Activated T-helper 2 cell treated with anti-CD3 and anti-CD28 coated beads, Interferon-gamma antibody, Interleukin-2, Interleukin-4, amounts not matched to agents 10 μg/mL and 5 μg/mL and 100 μg/mL, durations not matched to agents 14 hours and 24 hours and 36 hours (primary cell): ENCODE data around the gene SLC6A13. TPM values are rescaled to one million over a fixed set of nuclear protein-coding genes. Genes with fewer than 3 reads are reported as not detected.
A peak's percentile ranks its signal among the peaks of the same experiment; 100 is the strongest.
"Not testable (repeated sequence)": the region's sequence is repeated elsewhere in the genome, so short reads cannot be mapped to it uniquely, and the experiment has no call there.

ENCODE experiments used
- DNase-seq: peaks from one replicate; pipeline ENCODE4 v3.0.0; 2021; ENCODE audit warnings: low spot score
- H3K27ac Mint-ChIP-seq: one replicate; pipeline ENCODE4 v1.8.0; 2021; ENCODE audit warnings: mixed read lengths
- H3K27me3 Mint-ChIP-seq: one replicate; pipeline ENCODE4 v1.8.0; 2021; ENCODE audit warnings: low read depth, mixed read lengths
- H3K36me3 Mint-ChIP-seq: one replicate; pipeline ENCODE4 v1.8.0; 2021; ENCODE audit warnings: low read depth, mixed read lengths
- H3K4me1 Mint-ChIP-seq: one replicate; pipeline ENCODE4 v1.8.0; 2021; ENCODE audit warnings: low read depth, mixed read lengths
- H3K4me3 Mint-ChIP-seq: one replicate; pipeline ENCODE4 v1.8.0; 2021; ENCODE audit warnings: low read depth, mild to moderate bottlenecking, moderate library complexity, mixed read lengths
- H3K9me3 Mint-ChIP-seq: one replicate; pipeline ENCODE4 v1.8.0; 2021; ENCODE audit warnings: mixed read lengths
- intact Hi-C: fragments of 100-400 bp; cut with micrococcal nuclease; formaldehyde crosslinking; loops from one replicate; pipeline ENCODE4 v1.15.1; 2023
- total RNA-seq: library from RNA; stranded (reverse); gene quantifications from 2 replicates; pipeline ENCODE4 v1.2.3, GENCODE V29; 2022

The SLC6A13 gene
- total RNA-seq, 1 donor from 2014 or later: 0.21 TPM

DNA sequence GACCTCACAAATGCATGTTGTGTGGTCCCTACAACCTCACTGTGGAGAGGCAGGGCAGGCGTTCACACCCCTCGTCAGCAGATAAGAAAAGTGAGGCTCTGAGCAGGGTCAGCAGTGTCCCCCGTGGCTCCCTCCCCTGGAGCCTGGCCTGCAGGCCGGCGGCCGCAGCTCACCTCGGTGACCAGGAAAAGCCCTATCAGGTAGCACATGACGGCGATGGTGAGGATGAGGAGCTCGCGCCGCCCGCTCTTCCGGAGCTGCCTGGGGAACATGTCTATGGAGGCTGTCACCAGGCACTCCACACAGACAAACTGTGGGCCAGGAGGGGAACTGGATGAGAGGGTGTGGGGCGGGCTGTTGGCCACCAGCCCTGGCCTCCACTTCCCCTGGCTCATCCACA lies 66.7 kb downstream of the SLC6A13 start:
- H3K36me3 Mint-ChIP-seq: no peaks in the 10 kb centered on the region
- DNase-seq: no peak
- H3K9me3 Mint-ChIP-seq: peaks cover 4% of the 10 kb centered on the region
- no peak overlapping the region for H3K27ac Mint-ChIP-seq
- H3K27me3 Mint-ChIP-seq: peaks cover 1% of the 10 kb centered on the region
- H3K4me3 Mint-ChIP-seq: no peak overlapping the region
- intact Hi-C loops: no loop called here
- H3K4me1 Mint-ChIP-seq: no peaks in the 10 kb centered on the region

DNA sequence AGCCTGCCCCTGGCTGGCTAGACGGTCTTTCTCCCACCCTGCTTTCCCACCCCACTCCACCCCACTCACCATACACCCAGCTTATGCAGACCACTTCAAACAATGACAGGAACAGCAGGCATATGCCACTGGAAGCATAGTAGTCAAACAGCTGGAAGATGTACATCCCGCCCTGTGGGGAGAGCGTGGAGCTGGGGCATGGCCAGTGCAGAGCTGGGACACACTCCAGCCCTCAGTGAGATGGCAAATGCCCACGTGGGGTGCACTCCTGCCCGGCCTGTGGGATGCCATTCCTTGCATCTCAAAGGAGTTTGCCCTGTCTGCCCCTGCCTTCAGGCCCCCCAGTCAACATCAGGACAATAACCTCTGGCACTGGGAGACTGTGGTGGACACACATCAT lies 67.5 kb downstream of the SLC6A13 start:
- Mint-ChIP-seq H3K27me3 (no peaks in the 10 kb centered on the region), H3K4me3 (no peak overlapping the region), H3K36me3 (no peaks in the 10 kb centered on the region), H3K9me3 (peaks cover 4% of the 10 kb centered on the region), H3K4me1 (no peaks in the 10 kb centered on the region), H3K27ac (no peak overlapping the region)
- DNase-seq: no peak
- intact Hi-C loops: no loop called here

DNA sequence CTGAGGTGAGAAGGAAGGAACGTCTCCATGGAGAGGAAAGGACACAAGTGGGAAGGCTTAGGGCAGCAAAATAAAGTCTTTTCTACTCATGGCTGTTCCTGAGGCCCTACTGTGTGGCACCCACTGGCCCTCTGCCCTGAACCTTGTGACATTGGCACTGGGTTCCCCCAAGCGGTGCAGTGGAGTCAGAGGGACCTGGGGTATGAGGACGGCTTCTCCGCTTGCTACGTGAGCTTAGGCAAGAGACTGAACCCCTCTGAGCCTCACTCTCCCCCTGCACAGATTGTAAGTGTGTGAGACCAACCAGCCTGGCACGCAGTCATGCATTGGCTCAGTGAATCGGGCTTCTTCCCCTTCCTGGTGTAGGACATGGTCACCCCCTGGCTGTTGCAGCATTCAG lies 68.4 kb downstream of the SLC6A13 start:
- H3K27me3 Mint-ChIP-seq: no peaks in the 10 kb centered on the region
- H3K27ac Mint-ChIP-seq: no peak overlapping the region
- intact Hi-C loops: no loop called here
- no peaks in the 10 kb centered on the region for H3K4me1 Mint-ChIP-seq
- H3K4me3 Mint-ChIP-seq: no peak overlapping the region
- H3K36me3 Mint-ChIP-seq: no peaks in the 10 kb centered on the region
- DNase-seq: no peak
- H3K9me3 Mint-ChIP-seq: peaks cover 4% of the 10 kb centered on the region

DNA sequence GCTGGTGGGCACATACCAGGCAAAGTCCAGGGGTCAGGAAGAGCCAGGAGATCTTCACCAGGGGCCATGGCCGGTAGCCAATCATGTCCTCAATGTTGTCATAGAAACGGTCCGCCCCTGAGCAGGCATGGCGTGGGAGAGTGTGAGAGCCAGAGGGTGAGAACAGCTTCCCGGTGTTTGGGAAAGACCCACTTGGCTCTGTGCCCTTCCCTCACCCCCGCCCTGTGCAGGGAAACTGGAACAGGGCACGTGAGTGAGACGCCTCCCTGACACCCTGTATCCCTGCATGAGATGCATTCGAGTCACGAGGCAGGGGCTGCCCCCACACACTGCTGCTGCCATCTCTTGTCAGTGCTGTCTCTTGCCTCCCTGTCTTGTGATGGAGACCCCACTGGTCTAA lies 69.4 kb downstream of the SLC6A13 start:
- H3K36me3 Mint-ChIP-seq: no peaks in the 10 kb centered on the region
- H3K27me3 Mint-ChIP-seq: no peaks in the 10 kb centered on the region
- no peak for DNase-seq
- no peaks in the 10 kb centered on the region for H3K4me1 Mint-ChIP-seq
- H3K9me3 Mint-ChIP-seq: peaks cover 4% of the 10 kb centered on the region
- intact Hi-C loops: no loop called here
- H3K27ac Mint-ChIP-seq: no peak overlapping the region
- no peak overlapping the region for H3K4me3 Mint-ChIP-seq

DNA sequence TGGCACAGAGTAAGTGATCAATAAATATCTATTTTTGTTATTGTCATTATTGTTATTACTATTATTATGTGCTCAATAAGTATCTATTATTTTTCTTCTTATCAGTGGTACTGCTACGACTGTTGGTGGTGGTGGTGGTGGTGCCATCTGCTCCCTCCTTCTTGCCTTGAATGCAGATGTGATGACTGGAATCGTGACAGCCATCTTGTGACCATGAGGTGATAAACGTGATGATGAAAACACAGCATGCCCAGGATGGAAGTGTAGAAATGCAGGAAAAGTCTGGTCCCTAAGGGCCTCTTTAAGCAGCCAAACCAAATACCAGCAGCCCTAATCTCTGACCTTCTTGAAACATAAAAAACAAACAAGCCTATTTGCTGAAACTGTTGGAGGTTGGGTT lies 71.1 kb downstream of the SLC6A13 start:
- no peaks in the 10 kb centered on the region for H3K27me3 Mint-ChIP-seq
- H3K4me3 Mint-ChIP-seq: no peak overlapping the region
- intact Hi-C loops: no loop called here
- no peak overlapping the region for H3K27ac Mint-ChIP-seq
- H3K4me1 Mint-ChIP-seq: no peaks in the 10 kb centered on the region
- DNase-seq: no peak
- no peaks in the 10 kb centered on the region for H3K36me3 Mint-ChIP-seq
- H3K9me3 Mint-ChIP-seq: no peaks in the 10 kb centered on the region

DNA sequence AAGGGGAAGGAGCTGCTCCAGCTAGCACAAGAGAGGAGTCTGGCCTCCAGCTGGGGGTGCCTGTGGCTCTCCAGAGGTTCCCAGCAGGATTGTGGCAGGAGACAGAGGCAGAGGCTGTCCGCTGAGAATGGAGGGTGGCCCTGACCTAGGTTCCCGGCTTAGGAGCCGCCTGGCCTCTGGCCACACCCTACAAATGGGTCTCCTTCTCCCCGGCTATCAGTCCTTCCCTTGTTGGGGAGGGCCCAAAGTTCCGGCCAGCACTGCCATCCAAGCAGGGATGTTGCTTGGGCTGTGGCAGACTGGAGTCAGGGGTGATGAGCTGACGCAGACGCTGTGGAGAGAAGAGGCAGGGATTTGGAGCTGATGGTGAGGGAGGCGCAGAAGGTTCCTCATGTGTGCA lies 71.8 kb downstream of the SLC6A13 start:
- intact Hi-C loops: no loop called here

DNA sequence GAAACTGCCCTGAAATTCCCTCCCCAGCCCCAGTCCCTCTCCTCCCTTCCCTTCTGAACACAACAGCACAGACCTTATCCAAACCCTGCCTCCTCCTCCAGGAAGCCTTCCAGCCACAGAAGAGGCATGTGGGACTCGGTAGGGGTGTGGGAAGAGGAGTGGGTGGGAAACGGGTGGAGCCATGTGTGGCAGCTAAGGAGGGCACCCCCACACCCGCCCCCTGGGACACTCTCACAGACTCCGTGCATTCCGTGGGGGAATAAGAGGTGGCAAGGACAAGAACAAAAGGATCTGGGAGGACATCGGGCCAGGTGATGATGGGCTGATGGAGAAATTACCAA lies 73.0 kb downstream of the SLC6A13 start:
- intact Hi-C loops: no loop called here
- Mint-ChIP-seq H3K4me1 (no peaks in the 10 kb centered on the region), H3K27ac (no peak overlapping the region), H3K36me3 (no peaks in the 10 kb centered on the region), H3K4me3 (no peak overlapping the region), H3K9me3 (no peaks in the 10 kb centered on the region), H3K27me3 (peaks cover 2% of the 10 kb centered on the region)
- DNase-seq: no peak

More for the DNA sequence above, 71.8 kb downstream of the SLC6A13 start:
- Mint-ChIP-seq H3K27me3 (no peaks in the 10 kb centered on the region), H3K9me3 (no peaks in the 10 kb centered on the region), H3K4me3 (no peak overlapping the region), H3K27ac (no peak overlapping the region), H3K36me3 (no peaks in the 10 kb centered on the region), H3K4me1 (no peaks in the 10 kb centered on the region)
- no peak for DNase-seq

DNA sequence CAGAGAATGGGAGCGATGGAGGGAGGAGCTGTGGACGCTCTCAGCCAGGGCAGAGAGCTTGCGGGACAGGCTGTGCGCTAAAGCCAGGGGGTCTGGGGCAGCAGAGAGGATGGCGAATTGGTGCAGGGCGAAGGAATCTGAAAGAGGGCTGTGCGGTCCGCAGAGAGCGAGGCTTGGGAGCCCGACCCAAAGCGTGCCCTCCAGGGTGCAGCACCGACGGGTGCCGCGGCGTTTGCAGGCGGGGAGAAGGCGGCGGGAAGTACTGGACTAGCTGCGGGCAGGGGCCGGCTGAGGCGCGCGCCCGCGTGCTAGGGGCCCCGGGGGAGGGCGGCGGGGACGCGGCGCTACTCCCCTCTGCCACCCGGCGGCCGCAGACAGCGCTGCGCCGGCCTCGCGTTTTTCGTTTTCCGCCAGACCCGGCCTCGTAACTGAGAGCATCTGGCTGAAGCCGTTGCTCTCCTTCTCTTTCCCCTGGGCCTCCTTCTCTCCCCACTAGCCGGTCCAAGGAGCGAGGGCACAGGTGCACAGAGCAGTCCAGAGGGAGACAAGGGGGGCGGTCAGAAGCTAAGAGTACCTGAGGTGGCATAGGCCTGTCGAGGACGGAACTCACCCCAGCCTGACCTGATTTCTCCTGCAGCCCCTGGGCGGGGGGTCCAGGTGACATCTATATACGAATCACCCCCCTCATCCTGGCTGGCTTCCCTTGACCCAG lies 73.6 kb downstream of the SLC6A13 start:
- H3K27ac Mint-ChIP-seq: no peak overlapping the region

DNA sequence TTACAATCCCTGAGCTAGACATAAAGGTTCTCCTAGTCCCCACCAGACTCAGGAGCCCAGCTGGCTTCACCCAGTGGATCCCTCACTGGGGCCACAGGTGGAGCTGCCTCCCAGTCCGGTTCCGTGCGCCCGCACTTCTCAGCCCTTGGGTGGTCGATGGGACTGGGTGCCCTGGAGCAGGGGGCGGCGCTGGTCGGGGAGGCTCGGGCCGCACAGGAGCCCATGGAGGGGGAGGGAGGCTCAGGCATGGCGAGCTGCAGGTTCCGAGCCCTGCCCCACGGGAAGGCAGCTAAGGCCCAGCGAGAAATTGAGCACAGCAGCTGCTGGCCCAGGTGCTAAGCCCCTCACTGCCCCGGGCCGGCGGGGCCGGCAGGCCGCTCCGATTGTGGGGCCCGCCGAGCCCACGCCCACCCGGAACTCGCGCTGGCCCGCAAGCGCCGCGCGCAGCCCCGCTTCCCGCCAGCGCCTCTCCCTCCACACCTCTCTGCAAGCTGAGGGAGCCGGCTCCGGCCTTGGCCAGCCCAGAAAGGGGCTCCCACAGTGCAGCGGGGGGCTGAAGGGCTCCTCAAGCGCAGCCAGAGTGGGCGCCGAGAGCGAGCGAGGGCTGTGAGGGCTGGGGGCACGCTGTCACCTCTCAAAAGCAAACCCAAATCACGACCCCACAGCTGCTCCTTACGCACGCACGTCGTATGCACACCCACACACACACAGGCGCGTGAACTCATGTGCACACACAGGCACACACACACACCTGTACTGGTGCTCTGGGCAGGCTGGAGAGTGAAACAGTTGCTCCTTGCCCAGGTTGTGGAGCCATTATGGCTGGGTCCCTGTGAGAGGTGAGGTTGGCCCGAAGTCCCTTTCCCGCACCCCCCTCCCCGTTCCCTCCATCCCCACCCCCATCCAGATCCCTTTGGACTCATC lies 74.4 kb downstream of the SLC6A13 start:
- H3K36me3 Mint-ChIP-seq, H3K9me3 Mint-ChIP-seq, H3K4me1 Mint-ChIP-seq, H3K27me3 Mint-ChIP-seq, H3K27ac Mint-ChIP-seq, DNase-seq, intact Hi-C loops: not testable (repeated sequence)
- peak overlapping the region; percentile 77 for H3K4me3 Mint-ChIP-seq

More for the DNA sequence above, 73.6 kb downstream of the SLC6A13 start:
- H3K27me3 Mint-ChIP-seq: peaks cover 2% of the 10 kb centered on the region
- DNase-seq: peak; percentile 34
- intact Hi-C loops: no loop called here
- H3K4me1 Mint-ChIP-seq: no peaks in the 10 kb centered on the region
- H3K9me3 Mint-ChIP-seq: no peaks in the 10 kb centered on the region
- H3K36me3 Mint-ChIP-seq: no peaks in the 10 kb centered on the region
- peak overlapping the region; percentile 77 for H3K4me3 Mint-ChIP-seq

DNA sequence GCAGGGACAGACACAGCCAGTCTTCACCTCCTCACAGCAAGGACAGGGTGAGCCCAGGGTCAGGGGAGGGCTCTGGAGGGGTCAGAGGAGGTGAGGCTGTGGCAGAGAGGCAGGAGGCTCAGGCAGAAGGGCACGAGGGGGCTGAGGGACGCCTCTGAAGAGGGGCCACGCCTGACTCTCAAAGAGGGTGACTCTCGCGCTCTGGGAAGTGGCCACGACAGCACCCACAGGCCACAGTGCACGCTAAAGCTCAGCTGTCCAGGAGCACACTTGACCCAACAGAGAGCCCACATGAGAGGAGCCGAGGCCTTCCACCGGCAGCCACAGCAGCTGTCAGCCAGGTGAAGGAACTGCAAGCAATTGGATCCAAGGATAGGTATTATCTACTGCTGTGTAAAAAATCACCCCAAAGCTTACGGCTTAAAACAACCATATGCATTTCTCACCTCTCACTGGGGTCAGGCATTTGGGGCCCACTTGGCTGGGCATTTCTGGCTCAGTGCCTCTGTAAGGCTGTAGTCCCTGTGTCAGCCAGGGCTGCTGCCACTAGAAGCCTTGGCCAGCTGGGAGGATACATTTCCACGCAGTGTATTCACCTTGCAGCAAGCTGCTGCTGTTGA lies 76.5 kb downstream of the SLC6A13 start:
- intact Hi-C loops: no loop called here
- Mint-ChIP-seq H3K27ac (no peak overlapping the region), H3K9me3 (no peaks in the 10 kb centered on the region), H3K36me3 (no peaks in the 10 kb centered on the region), H3K4me3 (no peak overlapping the region), H3K27me3 (peaks cover 2% of the 10 kb centered on the region), H3K4me1 (no peaks in the 10 kb centered on the region)
- DNase-seq: no peak

DNA sequence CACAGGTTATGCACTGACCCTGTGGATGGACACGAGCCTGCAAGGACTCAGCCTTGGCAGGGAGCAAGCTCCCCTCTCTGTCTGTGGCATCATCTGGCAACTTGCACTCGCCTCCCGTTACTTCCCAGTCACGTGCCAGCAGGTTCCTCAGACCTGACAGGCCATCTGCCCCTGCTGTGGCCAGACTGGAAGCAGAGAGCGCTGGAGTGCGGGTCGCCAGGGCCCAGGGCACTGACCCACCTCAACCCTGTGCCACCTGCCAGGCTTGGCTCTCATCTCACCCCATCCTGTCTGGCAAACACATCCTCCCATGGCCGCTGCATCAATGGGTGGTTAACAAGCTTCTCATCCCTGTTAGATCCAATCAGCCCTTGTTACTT lies 77.1 kb downstream of the SLC6A13 start:
- DNase-seq: no peak
- H3K27ac Mint-ChIP-seq: no peak overlapping the region
- peaks cover 2% of the 10 kb centered on the region for H3K27me3 Mint-ChIP-seq
- intact Hi-C loops: no loop called here
- H3K36me3 Mint-ChIP-seq: no peaks in the 10 kb centered on the region
- no peak overlapping the region for H3K4me3 Mint-ChIP-seq
- H3K9me3 Mint-ChIP-seq: no peaks in the 10 kb centered on the region
- peaks cover 1% of the 10 kb centered on the region for H3K4me1 Mint-ChIP-seq

DNA sequence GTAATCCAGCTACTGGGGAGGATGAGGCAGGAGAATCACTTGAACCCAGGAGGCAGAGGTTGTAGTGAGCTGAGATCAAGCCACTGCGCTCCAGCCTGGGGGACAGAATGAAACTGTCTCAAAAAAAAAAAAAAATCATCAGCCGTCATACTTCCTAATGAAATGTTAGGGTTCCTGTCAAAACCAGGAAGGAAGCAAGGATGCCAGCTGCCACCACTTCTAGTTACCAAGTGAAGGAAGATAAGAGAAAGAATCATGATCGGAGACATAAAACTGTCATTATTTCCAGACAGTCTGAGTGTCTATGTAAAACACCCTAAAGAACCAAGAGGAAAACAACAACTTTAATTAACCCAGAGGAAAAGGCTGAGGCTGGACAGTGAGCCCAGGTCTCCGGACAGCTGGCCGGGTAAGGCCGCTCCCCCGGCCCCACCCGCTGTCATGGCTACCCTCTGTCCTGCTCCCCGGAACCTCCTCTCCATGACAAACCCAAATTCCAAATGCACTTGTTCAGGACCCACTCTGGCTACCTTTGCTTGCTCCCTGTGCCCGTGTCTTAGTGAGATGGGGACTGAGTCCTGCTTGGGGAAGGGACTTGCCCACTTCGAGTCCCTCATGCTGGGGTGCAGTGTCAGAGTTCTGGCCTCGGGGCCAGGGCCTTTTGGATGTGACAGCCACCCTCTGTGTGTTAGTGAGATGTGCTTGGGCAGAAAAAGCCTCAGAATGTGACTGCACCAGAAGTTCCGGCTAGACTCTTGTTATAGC lies 77.6 kb downstream of the SLC6A13 start:
- H3K4me1 Mint-ChIP-seq: peaks cover 6% of the 10 kb centered on the region
- no peaks in the 10 kb centered on the region for H3K9me3 Mint-ChIP-seq
- no peak overlapping the region for H3K27ac Mint-ChIP-seq
- H3K4me3 Mint-ChIP-seq: no peak overlapping the region
- no peak for DNase-seq
- H3K27me3 Mint-ChIP-seq: peaks cover 2% of the 10 kb centered on the region
- H3K36me3 Mint-ChIP-seq: no peaks in the 10 kb centered on the region
- intact Hi-C loops: no loop called here
